Osteocyte (in vitro differentiated cells): Measurements from ENCODE around the gene PHAF1. TPM values are rescaled to one million over a fixed set of nuclear protein-coding genes. Genes with fewer than 3 reads are reported as not detected.

Source experiments
- DNase-seq: peaks from one replicate; pipeline ENCODE4 v3.0.0; 2021; ENCODE audit warnings: mixed read lengths; ENCODE audit not compliant: unreplicated experiment; ENCODE audit errors: extremely low spot score
- H3K27ac Mint-ChIP-seq: one replicate; pipeline ENCODE4 v1.8.0; 2021; ENCODE audit warnings: mild to moderate bottlenecking, mixed read lengths; ENCODE audit not compliant: unreplicated experiment
- H3K27me3 Mint-ChIP-seq: one replicate; pipeline ENCODE4 v1.8.0; 2021; ENCODE audit warnings: mixed read lengths; ENCODE audit not compliant: unreplicated experiment
- H3K36me3 Mint-ChIP-seq: one replicate; pipeline ENCODE4 v1.8.0; 2021; ENCODE audit warnings: mixed read lengths; ENCODE audit not compliant: unreplicated experiment
- H3K4me1 Mint-ChIP-seq: one replicate; pipeline ENCODE4 v1.8.0; 2021; ENCODE audit warnings: mixed read lengths; ENCODE audit not compliant: unreplicated experiment
- H3K4me3 Mint-ChIP-seq: one replicate; pipeline ENCODE4 v1.8.0; 2021; ENCODE audit warnings: mild to moderate bottlenecking, moderate library complexity, mixed read lengths; ENCODE audit not compliant: unreplicated experiment
- H3K9me3 Mint-ChIP-seq: one replicate; pipeline ENCODE4 v1.8.0; 2021; ENCODE audit warnings: mixed read lengths; ENCODE audit not compliant: unreplicated experiment
- CTCF ChIP-seq: fragments of 200-600 bp; sonication (generic); IDR thresholded peaks from 2 replicates; pipeline ENCODE4 v1.5.0; 2021; ENCODE audit warnings: antibody characterized with exemption, mild to moderate bottlenecking, moderate library complexity
- total RNA-seq: library from RNA; stranded (reverse); gene quantifications from 2 replicates; pipeline ENCODE4 v1.2.1, GENCODE V29; 2021

Gene PHAF1
- total RNA-seq, 1 donor from 2014 or later = 19.5 TPM

GRCh38 chr16:67183627-67184452, 74.1 kb downstream of the PHAF1 start, which contains the start of gene MATCAP1:
TSS of gene MATCAP1 (minus strand) at chr16:67183963. CDS start at chr16:67180610, 3,353 bp downstream.
- Mint-ChIP-seq H3K27ac (no peak within 1 kb of the TSS), H3K4me1 (peaks cover 12% of the 10 kb centered on the region), H3K4me3 (peak within 1 kb of the TSS; percentile 59), H3K27me3 (no peaks in the 10 kb centered on the region), H3K9me3 (no peaks in the 10 kb centered on the region), H3K36me3 (no peaks in the 10 kb centered on the region)
- DNase-seq = peak; percentile 96
- TF ChIP-seq CTCF = no peak

- Mint-ChIP-seq H3K27me3 (no peaks in the 10 kb centered on the region), H3K4me3 (peak overlapping the region; percentile 59), H3K27ac (no peak overlapping the region), H3K4me1 (peaks cover 11% of the 10 kb centered on the region), H3K36me3 (no peaks in the 10 kb centered on the region), H3K9me3 (no peaks in the 10 kb centered on the region)
- DNase-seq = no peak
- TF ChIP-seq CTCF = no peak
These were observed 74.8 kb downstream of the PHAF1 start for GRCh38 chr16:67184453-67184994.

- Mint-ChIP-seq H3K4me3 (peak overlapping the region; percentile 84), H3K9me3 (no peaks in the 10 kb centered on the region), H3K27me3 (no peaks in the 10 kb centered on the region), H3K4me1 (peaks cover 11% of the 10 kb centered on the region), H3K36me3 (no peaks in the 10 kb centered on the region), H3K27ac (peak overlapping the region; percentile 74)
- DNase-seq = peak; percentile 97
- peak; percentile 89 for TF ChIP-seq CTCF
These were observed 75.4 kb downstream of the PHAF1 start for GRCh38 chr16:67184995-67185650.

- H3K27me3 Mint-ChIP-seq = no peaks in the 10 kb centered on the region
- H3K4me3 Mint-ChIP-seq = peak overlapping the region; percentile 84
- no peak for TF ChIP-seq CTCF
- DNase-seq = no peak
- peaks cover 11% of the 10 kb centered on the region for H3K4me1 Mint-ChIP-seq
- H3K9me3 Mint-ChIP-seq = no peaks in the 10 kb centered on the region
- H3K36me3 Mint-ChIP-seq = no peaks in the 10 kb centered on the region
- no peak overlapping the region for H3K27ac Mint-ChIP-seq
These were observed 76.0 kb downstream of the PHAF1 start for GRCh38 chr16:67185651-67186134.

- Mint-ChIP-seq H3K9me3 (no peaks in the 10 kb centered on the region), H3K4me3 (no peak overlapping the region), H3K4me1 (peaks cover 14% of the 10 kb centered on the region), H3K36me3 (no peaks in the 10 kb centered on the region), H3K27ac (no peak overlapping the region), H3K27me3 (no peaks in the 10 kb centered on the region)
- no peak for TF ChIP-seq CTCF
- no peak for DNase-seq
These were observed 76.8 kb downstream of the PHAF1 start for GRCh38 chr16:67186550-67186950.
